Femur (tissue), 1 donor: Measurements from ENCODE around the gene RARA.
A peak's percentile ranks its signal among the peaks of the same experiment; 100 is the strongest.

Experiments used
- DNase-seq: peaks from one replicate; pipeline ENCODE4 v3.0.0-alpha.2; 2017

RARA gene

GRCh38 chr17:40317345-40317873 is 8.4 kb downstream of the RARA start:
- DNase-seq, result peak; percentile 79

- peak; percentile 98 for DNase-seq
Measured at GRCh38 chr17:40317880-40318829, 9.2 kb downstream of the RARA start.

GRCh38 chr17:40318830-40319391 is 9.9 kb downstream of the RARA start:
- peak; percentile 42 for DNase-seq

GRCh38 chr17:40319651-40320540 is 10.9 kb downstream of the RARA start:
- peak; percentile 43 for DNase-seq

- peak; percentile 94 for DNase-seq
Measured at GRCh38 chr17:40320756-40321523, 12.0 kb downstream of the RARA start.

GRCh38 chr17:40321524-40321929 is 12.5 kb downstream of the RARA start:
- DNase-seq, result no peak

- DNase-seq, result peak; percentile 75
Measured at GRCh38 chr17:40321961-40322357, 13.0 kb downstream of the RARA start.

GRCh38 chr17:40322358-40323315 is 13.7 kb downstream of the RARA start:
- peak; percentile 90 for DNase-seq

GRCh38 chr17:40323391-40324381 is 14.7 kb downstream of the RARA start:
- peak; percentile 78 for DNase-seq

- peak; percentile 23 for DNase-seq
Measured at GRCh38 chr17:40325156-40326013, 16.4 kb downstream of the RARA start.

GRCh38 chr17:40326014-40326831 is 17.2 kb downstream of the RARA start:
- DNase-seq, result peak; percentile 25

GRCh38 chr17:40326832-40327199 is 17.8 kb downstream of the RARA start:
- DNase-seq, result peak; percentile 26

- no peak for DNase-seq
Measured at GRCh38 chr17:40327244-40327729, 18.3 kb downstream of the RARA start.

GRCh38 chr17:40327735-40328385 is 18.9 kb downstream of the RARA start:
- peak; percentile 70 for DNase-seq

GRCh38 chr17:40328386-40328766 is 19.4 kb downstream of the RARA start:
- DNase-seq, result no peak

GRCh38 chr17:40329839-40330794 is 21.1 kb downstream of the RARA start:
- peak; percentile 57 for DNase-seq
